MCF 10A (cell line): ENCODE results near the gene SREBF1. TPM values are rescaled to one million over a fixed set of nuclear protein-coding genes. Genes with fewer than 3 reads are reported as not detected.

Source experiments
- BruUV-seq: library from RNA; stranded (reverse); fragments of 400-500 nt; replicated peaks from 2 replicates; lab custom pipeline; 2021; lab: Mats Ljungman, UMichigan
- CTCF ChIA-PET: fragments of 300-600 bp; sonication (Branson Sonifier 250); formaldehyde crosslinking; extraction: SDS; loops from one replicate; lab custom pipeline; 2021; ENCODE audit warnings: antibody characterized with exemption, inconsistent platforms; lab: Yijun Ruan, JAX
- POLR2A ChIA-PET: fragments of 300-600, 350-650 bp; sonication (Branson Sonifier 250); formaldehyde crosslinking; extraction: SDS; loops from one replicate; lab custom pipeline; 2020; ENCODE audit warnings: antibody characterized with exemption, inconsistent platforms; lab: Yijun Ruan, JAX
- DNase-seq: peaks from one replicate; pipeline ENCODE4 v3.0.0-alpha.2; 2018; ENCODE audit not compliant: unreplicated experiment
- H3K27ac Mint-ChIP-seq: one replicate; pipeline ENCODE4 v1.8.0; 2022; ENCODE audit warnings: mild to moderate bottlenecking, low read depth, mixed read lengths; ENCODE audit not compliant: unreplicated experiment
- H3K27me3 Mint-ChIP-seq: one replicate; pipeline ENCODE4 v1.8.0; 2022; ENCODE audit warnings: mixed read lengths; ENCODE audit not compliant: insufficient read depth, unreplicated experiment
- H3K36me3 Mint-ChIP-seq: one replicate; pipeline ENCODE4 v1.8.0; 2022; ENCODE audit warnings: mild to moderate bottlenecking, moderate library complexity, mixed read lengths; ENCODE audit not compliant: insufficient read depth, unreplicated experiment
- H3K4me1 Mint-ChIP-seq: one replicate; pipeline ENCODE4 v1.8.0; 2022; ENCODE audit warnings: mixed read lengths; ENCODE audit not compliant: insufficient read depth, unreplicated experiment
- H3K4me3 Mint-ChIP-seq: one replicate; pipeline ENCODE4 v1.8.0; 2022; ENCODE audit warnings: mild to moderate bottlenecking, moderate library complexity, mixed read lengths; ENCODE audit not compliant: unreplicated experiment
- H3K9me3 Mint-ChIP-seq: one replicate; pipeline ENCODE4 v1.8.0; 2022; ENCODE audit warnings: mixed read lengths; ENCODE audit not compliant: unreplicated experiment
- intact Hi-C: fragments of 100-400 bp; cut with micrococcal nuclease; formaldehyde crosslinking; loops from 2 replicates; pipeline ENCODE4 v1.14.1; 2022
- total RNA-seq: library from RNA; stranded (reverse); gene quantifications from 2 replicates; pipeline ENCODE4 v1.2.3, GENCODE V29; 2022
- TF ChIP-seq, protein P1 (sequence below): fragments of 200-600 bp; IDR thresholded peaks from one replicate; pipeline ENCODE4 v1.8.0; 2022; ENCODE audit warnings: antibody characterized with exemption, mild to moderate bottlenecking; ENCODE audit not compliant: unreplicated experiment

Gene SREBF1
- total RNA-seq, 1 experiment from 2014 or later: 87.1 TPM

DNA sequence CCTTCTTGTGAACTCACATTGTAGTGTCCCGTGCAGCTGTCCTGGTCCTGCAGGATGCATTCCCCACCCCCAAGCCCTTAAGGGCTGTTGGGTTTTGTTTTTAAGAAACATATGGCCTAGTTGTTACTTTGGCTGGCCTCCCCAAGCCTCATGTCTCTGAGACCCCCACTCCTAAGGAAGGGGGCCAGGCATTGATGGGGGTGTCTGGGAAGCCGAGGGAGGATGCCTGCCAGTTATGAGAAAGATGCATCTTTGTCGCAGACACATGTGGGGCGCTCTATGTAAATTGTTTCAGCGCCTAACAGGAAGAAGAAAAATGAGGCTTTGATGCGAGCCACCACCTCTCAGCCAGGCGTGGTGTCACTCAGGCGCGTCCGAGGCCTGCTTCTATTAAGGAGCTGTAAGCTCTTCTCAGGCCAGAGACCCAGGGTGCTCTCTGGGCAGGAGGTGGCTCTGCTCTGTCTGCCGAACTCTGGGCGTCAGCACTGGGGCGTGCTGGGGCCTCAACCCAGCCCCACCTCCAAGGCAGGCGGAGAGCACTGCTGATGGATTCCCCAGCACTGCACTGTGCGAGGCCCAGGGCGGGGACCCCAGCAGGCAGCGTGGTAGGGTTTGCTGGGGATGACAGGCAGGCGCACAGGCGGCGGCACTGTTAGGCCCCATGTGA, 70.6 kb downstream of the SREBF1 start:
- POLR2A ChIA-PET: no interaction called here
- H3K27me3 Mint-ChIP-seq: no peaks in the 10 kb centered on the region
- no peak overlapping the region for H3K27ac Mint-ChIP-seq
- H3K9me3 Mint-ChIP-seq: no peaks in the 10 kb centered on the region
- no peak for DNase-seq
- TF ChIP-seq, protein P1, sequence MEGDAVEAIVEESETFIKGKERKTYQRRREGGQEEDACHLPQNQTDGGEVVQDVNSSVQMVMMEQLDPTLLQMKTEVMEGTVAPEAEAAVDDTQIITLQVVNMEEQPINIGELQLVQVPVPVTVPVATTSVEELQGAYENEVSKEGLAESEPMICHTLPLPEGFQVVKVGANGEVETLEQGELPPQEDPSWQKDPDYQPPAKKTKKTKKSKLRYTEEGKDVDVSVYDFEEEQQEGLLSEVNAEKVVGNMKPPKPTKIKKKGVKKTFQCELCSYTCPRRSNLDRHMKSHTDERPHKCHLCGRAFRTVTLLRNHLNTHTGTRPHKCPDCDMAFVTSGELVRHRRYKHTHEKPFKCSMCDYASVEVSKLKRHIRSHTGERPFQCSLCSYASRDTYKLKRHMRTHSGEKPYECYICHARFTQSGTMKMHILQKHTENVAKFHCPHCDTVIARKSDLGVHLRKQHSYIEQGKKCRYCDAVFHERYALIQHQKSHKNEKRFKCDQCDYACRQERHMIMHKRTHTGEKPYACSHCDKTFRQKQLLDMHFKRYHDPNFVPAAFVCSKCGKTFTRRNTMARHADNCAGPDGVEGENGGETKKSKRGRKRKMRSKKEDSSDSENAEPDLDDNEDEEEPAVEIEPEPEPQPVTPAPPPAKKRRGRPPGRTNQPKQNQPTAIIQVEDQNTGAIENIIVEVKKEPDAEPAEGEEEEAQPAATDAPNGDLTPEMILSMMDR: no peak
- no peak overlapping the region for H3K4me3 Mint-ChIP-seq
- H3K36me3 Mint-ChIP-seq: peaks cover 26% of the 10 kb centered on the region
- peaks cover 22% of the 10 kb centered on the region for H3K4me1 Mint-ChIP-seq
- no TSS peak for BruUV-seq
- intact Hi-C loops: no loop called here
- CTCF ChIA-PET: interaction anchor here (0.6 kb wide), 1 partner anchor 267 kb away, joined by 3 read pairs; no protein-coding TSS in a partner anchor

DNA sequence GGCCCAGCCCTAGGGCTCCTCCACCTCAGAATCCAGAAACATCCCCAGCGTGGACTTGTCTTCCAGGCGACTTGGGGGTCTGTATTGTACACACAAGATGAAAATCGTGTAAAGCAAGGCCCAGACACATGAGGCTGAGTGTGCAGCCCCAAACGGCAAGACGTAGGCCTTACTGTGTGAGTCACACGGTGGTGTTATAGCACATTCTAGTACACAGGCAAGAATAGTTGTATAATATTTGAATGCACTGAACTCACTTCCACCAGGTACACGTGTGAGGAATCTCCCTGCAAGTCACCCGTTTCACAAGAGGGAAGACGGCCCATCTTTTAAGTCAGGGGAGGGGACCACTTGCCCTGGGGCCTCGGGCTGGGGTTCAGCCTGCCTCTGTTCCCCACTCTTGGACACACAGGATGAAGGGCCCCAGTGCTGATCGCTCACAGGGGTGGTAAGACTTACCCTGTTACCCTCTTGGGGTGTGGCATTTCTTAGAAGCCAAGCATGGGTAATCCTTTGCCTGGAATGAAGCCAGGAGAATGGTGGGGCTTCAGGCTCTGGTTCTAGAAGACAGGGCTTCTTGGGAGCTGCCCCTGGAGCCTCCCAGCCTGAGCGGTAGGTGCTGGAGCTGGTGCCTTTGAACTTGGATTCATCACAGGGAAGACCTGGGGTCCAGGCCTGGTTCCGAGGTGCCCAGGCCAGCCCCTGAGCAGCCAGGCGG, 71.3 kb downstream of the SREBF1 start:
- Mint-ChIP-seq H3K9me3 (no peaks in the 10 kb centered on the region), H3K36me3 (peaks cover 26% of the 10 kb centered on the region), H3K27me3 (no peaks in the 10 kb centered on the region), H3K27ac (peak overlapping the region; percentile 39), H3K4me1 (peaks cover 18% of the 10 kb centered on the region), H3K4me3 (no peak overlapping the region)
- no peak for DNase-seq
- CTCF ChIA-PET: no interaction called here
- no TSS peak for BruUV-seq
- intact Hi-C loops: no loop called here
- TF ChIP-seq, protein P1: no peak
- POLR2A ChIA-PET: no interaction called here

- TF ChIP-seq, protein P1: no peak
- DNase-seq: no peak
- H3K27me3 Mint-ChIP-seq: no peaks in the 10 kb centered on the region
- no peaks in the 10 kb centered on the region for H3K9me3 Mint-ChIP-seq
- no TSS peak for BruUV-seq
- H3K4me1 Mint-ChIP-seq: peaks cover 14% of the 10 kb centered on the region
- CTCF ChIA-PET: interaction anchor here (0.7 kb wide), 1 partner anchor 83 kb away, joined by 3 read pairs; no protein-coding TSS in a partner anchor
- peaks cover 26% of the 10 kb centered on the region for H3K36me3 Mint-ChIP-seq
- H3K27ac Mint-ChIP-seq: no peak overlapping the region
- intact Hi-C loops: no loop called here
- no peak overlapping the region for H3K4me3 Mint-ChIP-seq
- POLR2A ChIA-PET: interaction anchor here (0.6 to 1.3 kb wide), 2 partner anchors 137 to 233 kb away, joined by 3 to 4 read pairs; no protein-coding TSS in a partner anchor
Observed at GRCh38 chr17:17763734-17764133, 73.1 kb downstream of the SREBF1 start.

DNA sequence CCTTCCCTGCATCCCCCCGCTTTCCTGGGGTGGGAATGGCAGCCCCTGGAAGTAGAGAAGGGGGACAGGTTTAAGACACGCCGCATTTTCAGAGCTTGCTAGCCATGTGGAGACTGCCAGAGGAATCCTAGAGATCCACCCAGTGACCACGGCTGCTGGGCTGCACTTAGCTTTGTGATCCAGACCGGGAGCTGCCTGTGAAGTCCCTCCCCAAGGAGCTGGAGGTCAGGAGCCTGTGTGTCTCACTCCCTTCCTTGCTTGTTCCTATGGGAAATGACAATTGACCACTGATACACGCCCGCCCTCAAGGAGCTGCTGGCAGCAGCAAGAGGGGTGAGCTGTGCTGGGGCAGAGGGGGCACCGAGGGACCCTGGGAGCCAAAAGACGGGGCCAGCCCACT, 73.7 kb downstream of the SREBF1 start:
- Mint-ChIP-seq H3K4me3 (no peak overlapping the region), H3K27ac (no peak overlapping the region), H3K4me1 (peaks cover 13% of the 10 kb centered on the region), H3K27me3 (no peaks in the 10 kb centered on the region), H3K36me3 (peaks cover 26% of the 10 kb centered on the region), H3K9me3 (no peaks in the 10 kb centered on the region)
- no peak for DNase-seq
- TF ChIP-seq, protein P1: no peak
- no TSS peak for BruUV-seq
- POLR2A ChIA-PET: interaction anchor here (0.6 kb wide), 1 partner anchor 232 kb away, joined by 4 read pairs; no protein-coding TSS in a partner anchor
- intact Hi-C loops: no loop called here
- CTCF ChIA-PET: interaction anchor here (0.6 to 1.6 kb wide), 4 partner anchors 11 to 82 kb away, joined by 3 to 5 read pairs (median 3); no protein-coding TSS in a partner anchor
